Astrocyte (in vitro differentiated cells and primary cell): ENCODE results near the gene SLC9A7.

Source experiments
- CTCF ChIP-seq: IDR thresholded peaks from 2 replicates; pipeline ENCODE4 v1.5.1; 2011; ENCODE audit warnings: low read depth, mild to moderate bottlenecking, inconsistent platforms, low read length, moderate library complexity; ENCODE audit not compliant: insufficient read depth
- EZH2 ChIP-seq: IDR thresholded peaks from 2 replicates; pipeline ENCODE4 v1.6.1; 2012; ENCODE audit warnings: mild to moderate bottlenecking, low read length, inconsistent platforms; ENCODE audit not compliant: insufficient read depth

- TF ChIP-seq CTCF, result no peak
- TF ChIP-seq EZH2, result no peak
Observed at GRCh38 chrX:46758163-46758955, 559 bp downstream of the SLC9A7 start.
